Astrocyte (in vitro differentiated cells and primary cell): ENCODE data around the gene ATP2C1. TPM values are rescaled to one million over a fixed set of nuclear protein-coding genes. Genes with fewer than 3 reads are reported as not detected.

Experiments used
- DNase-seq: peaks from one replicate; pipeline ENCODE4 v3.0.0-alpha.2; 2010; ENCODE audit warnings: low read depth
- FAIRE-seq: peaks from 2 replicates; lab custom pipeline; 2011; peaks lifted over from hg19 to GRCh38; lab: Jason Lieb, UNC
- H2AFZ ChIP-seq: 2 replicates; pipeline ENCODE4 v1.6.0; 2012; ENCODE audit warnings: low read depth, low read length, inconsistent platforms
- H3K27ac ChIP-seq: 2 replicates; pipeline ENCODE4 v1.5.1; 2011; ENCODE audit warnings: low read depth, low read length, inconsistent platforms
- H3K27me3 ChIP-seq: 2 replicates; pipeline ENCODE4 v1.6.0; 2011; ENCODE audit warnings: low read length, inconsistent platforms; ENCODE audit not compliant: insufficient read depth
- H3K36me3 ChIP-seq: 2 replicates; pipeline ENCODE4 v1.5.1; 2011; ENCODE audit warnings: low read length, inconsistent platforms; ENCODE audit not compliant: insufficient read depth
- H3K4me1 ChIP-seq: 2 replicates; pipeline ENCODE4 v1.5.1; 2011; ENCODE audit warnings: low read length, inconsistent platforms; ENCODE audit not compliant: insufficient read depth
- H3K4me2 ChIP-seq: 2 replicates; pipeline ENCODE4 v1.6.0; 2012; ENCODE audit warnings: low read length, inconsistent platforms
- H3K4me3 ChIP-seq: 2 replicates; pipeline ENCODE4 v1.5.1; 2011; ENCODE audit warnings: low read depth, mild to moderate bottlenecking, low read length, inconsistent platforms; ENCODE audit not compliant: insufficient read depth
- H3K79me2 ChIP-seq: 2 replicates; pipeline ENCODE4 v1.6.0; 2012; ENCODE audit warnings: mild to moderate bottlenecking, low read length, inconsistent platforms; ENCODE audit not compliant: insufficient read depth
- H3K9ac ChIP-seq: 2 replicates; pipeline ENCODE4 v1.6.0; 2012; ENCODE audit warnings: mild to moderate bottlenecking, low read length, inconsistent platforms
- H3K9me3 ChIP-seq: 2 replicates; pipeline ENCODE4 v1.5.1; 2012; ENCODE audit warnings: low read depth, mild to moderate bottlenecking, low read length, inconsistent platforms; ENCODE audit not compliant: insufficient read depth
- H4K20me1 ChIP-seq: 2 replicates; pipeline ENCODE4 v1.6.0; 2012; ENCODE audit warnings: low read length, inconsistent platforms; ENCODE audit not compliant: insufficient read depth
- H3K27ac Mint-ChIP-seq: one replicate; pipeline ENCODE4 v1.8.0; 2021; ENCODE audit warnings: mild to moderate bottlenecking, mixed read lengths; ENCODE audit not compliant: unreplicated experiment
- H3K27me3 Mint-ChIP-seq: one replicate; pipeline ENCODE4 v1.8.0; 2021; ENCODE audit warnings: low read depth, mixed read lengths; ENCODE audit not compliant: unreplicated experiment
- H3K36me3 Mint-ChIP-seq: one replicate; pipeline ENCODE4 v1.8.0; 2021; ENCODE audit warnings: low read depth, mixed read lengths; ENCODE audit not compliant: unreplicated experiment
- H3K4me1 Mint-ChIP-seq: one replicate; pipeline ENCODE4 v1.8.0; 2021; ENCODE audit warnings: low read depth, mixed read lengths; ENCODE audit not compliant: unreplicated experiment
- H3K4me3 Mint-ChIP-seq: one replicate; pipeline ENCODE4 v1.8.0; 2021; ENCODE audit warnings: mild to moderate bottlenecking, moderate library complexity, mixed read lengths; ENCODE audit not compliant: unreplicated experiment
- H3K9me3 Mint-ChIP-seq: one replicate; pipeline ENCODE4 v1.8.0; 2021; ENCODE audit warnings: mild to moderate bottlenecking, mixed read lengths; ENCODE audit not compliant: unreplicated experiment
- EZH2 ChIP-seq: IDR thresholded peaks from 2 replicates; pipeline ENCODE4 v1.6.1; 2012; ENCODE audit warnings: mild to moderate bottlenecking, low read length, inconsistent platforms; ENCODE audit not compliant: insufficient read depth
- total RNA-seq: library from RNA; stranded (reverse); gene quantifications from 2 replicates; pipeline ENCODE4 v1.2.1, GENCODE V29; 2021
- TF ChIP-seq, protein P1 (sequence below): IDR thresholded peaks from 2 replicates; pipeline ENCODE4 v1.5.1; 2011; ENCODE audit warnings: low read depth, mild to moderate bottlenecking, inconsistent platforms, low read length, moderate library complexity; ENCODE audit not compliant: insufficient read depth

Gene ATP2C1
- total RNA-seq, 1 donor from 2014 or later: 132 TPM

DNA sequence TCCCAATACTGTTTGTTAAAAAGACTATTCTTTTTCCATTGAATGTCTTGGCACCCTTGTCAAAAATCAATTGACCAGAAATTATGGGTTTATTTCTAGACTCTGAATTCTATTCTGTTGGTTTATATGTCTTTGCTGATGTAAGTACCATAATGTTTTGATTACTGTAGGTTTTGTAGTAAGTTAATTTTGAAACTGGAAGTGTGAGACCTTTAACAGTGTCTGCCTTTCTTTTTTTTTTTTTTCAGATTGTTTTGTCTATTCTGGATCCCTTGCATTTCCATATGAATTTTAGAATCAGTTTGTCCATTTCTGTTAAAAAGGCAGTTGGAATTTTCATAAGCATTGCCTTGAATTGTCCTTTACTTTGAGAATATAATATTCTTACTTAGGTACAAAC lies 13.6 kb downstream of the ATP2C1 start:
- no peak overlapping the region for H2AFZ ChIP-seq
- H3K27me3 Mint-ChIP-seq: no peaks in the 10 kb centered on the region
- H3K4me1 ChIP-seq: peaks cover 17% of the 10 kb centered on the region
- H3K36me3 Mint-ChIP-seq: no peaks in the 10 kb centered on the region
- TF ChIP-seq, protein P1, sequence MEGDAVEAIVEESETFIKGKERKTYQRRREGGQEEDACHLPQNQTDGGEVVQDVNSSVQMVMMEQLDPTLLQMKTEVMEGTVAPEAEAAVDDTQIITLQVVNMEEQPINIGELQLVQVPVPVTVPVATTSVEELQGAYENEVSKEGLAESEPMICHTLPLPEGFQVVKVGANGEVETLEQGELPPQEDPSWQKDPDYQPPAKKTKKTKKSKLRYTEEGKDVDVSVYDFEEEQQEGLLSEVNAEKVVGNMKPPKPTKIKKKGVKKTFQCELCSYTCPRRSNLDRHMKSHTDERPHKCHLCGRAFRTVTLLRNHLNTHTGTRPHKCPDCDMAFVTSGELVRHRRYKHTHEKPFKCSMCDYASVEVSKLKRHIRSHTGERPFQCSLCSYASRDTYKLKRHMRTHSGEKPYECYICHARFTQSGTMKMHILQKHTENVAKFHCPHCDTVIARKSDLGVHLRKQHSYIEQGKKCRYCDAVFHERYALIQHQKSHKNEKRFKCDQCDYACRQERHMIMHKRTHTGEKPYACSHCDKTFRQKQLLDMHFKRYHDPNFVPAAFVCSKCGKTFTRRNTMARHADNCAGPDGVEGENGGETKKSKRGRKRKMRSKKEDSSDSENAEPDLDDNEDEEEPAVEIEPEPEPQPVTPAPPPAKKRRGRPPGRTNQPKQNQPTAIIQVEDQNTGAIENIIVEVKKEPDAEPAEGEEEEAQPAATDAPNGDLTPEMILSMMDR: no peak
- TF ChIP-seq EZH2: no peak
- no peak overlapping the region for H3K4me3 Mint-ChIP-seq
- H3K27me3 ChIP-seq: no peaks in the 10 kb centered on the region
- H3K4me2 ChIP-seq: no peak overlapping the region
- no peak overlapping the region for H3K27ac Mint-ChIP-seq
- FAIRE-seq: no peak
- peaks cover 55% of the 10 kb centered on the region for H4K20me1 ChIP-seq
- peaks cover 75% of the 10 kb centered on the region for H3K79me2 ChIP-seq
- H3K4me3 ChIP-seq: no peak overlapping the region
- H3K36me3 ChIP-seq: no peaks in the 10 kb centered on the region
- no peaks in the 10 kb centered on the region for H3K9me3 Mint-ChIP-seq
- H3K9me3 ChIP-seq: no peaks in the 10 kb centered on the region
- no peak for DNase-seq
- H3K9ac ChIP-seq: no peak overlapping the region
- no peak overlapping the region for H3K27ac ChIP-seq
- peaks cover 26% of the 10 kb centered on the region for H3K4me1 Mint-ChIP-seq

DNA sequence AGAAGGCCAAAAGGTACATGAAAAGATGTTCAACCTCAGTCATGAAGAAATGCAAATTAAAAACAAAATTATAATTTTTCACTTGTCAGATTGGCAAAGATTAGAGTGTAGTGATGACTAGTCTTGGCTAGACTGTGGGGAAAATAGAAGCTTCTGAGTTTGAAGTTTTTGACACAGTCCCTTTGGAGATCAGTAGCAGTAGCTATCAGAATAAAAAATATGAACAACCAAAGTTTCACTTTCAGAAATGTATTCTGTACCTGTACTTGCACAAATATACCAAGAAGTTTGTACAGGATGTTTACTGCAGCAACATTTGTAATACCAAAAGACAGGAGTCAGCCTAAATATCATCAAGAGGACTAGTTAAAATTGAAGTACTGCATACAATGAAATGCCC lies 14.1 kb downstream of the ATP2C1 start:
- H3K27ac ChIP-seq: no peak overlapping the region
- no peak for DNase-seq
- peaks cover 51% of the 10 kb centered on the region for H4K20me1 ChIP-seq
- no peak overlapping the region for H3K4me2 ChIP-seq
- no peak for FAIRE-seq
- H3K79me2 ChIP-seq: peaks cover 71% of the 10 kb centered on the region
- peaks cover 24% of the 10 kb centered on the region for H3K4me1 Mint-ChIP-seq
- H3K4me3 Mint-ChIP-seq: no peak overlapping the region
- no peaks in the 10 kb centered on the region for H3K9me3 ChIP-seq
- H3K36me3 ChIP-seq: no peaks in the 10 kb centered on the region
- no peaks in the 10 kb centered on the region for H3K9me3 Mint-ChIP-seq
- H3K36me3 Mint-ChIP-seq: no peaks in the 10 kb centered on the region
- H3K27ac Mint-ChIP-seq: no peak overlapping the region
- no peaks in the 10 kb centered on the region for H3K27me3 ChIP-seq
- H2AFZ ChIP-seq: no peak overlapping the region
- TF ChIP-seq EZH2: no peak
- TF ChIP-seq, protein P1: no peak
- H3K4me3 ChIP-seq: no peak overlapping the region
- no peaks in the 10 kb centered on the region for H3K27me3 Mint-ChIP-seq
- peaks cover 17% of the 10 kb centered on the region for H3K4me1 ChIP-seq
- no peak overlapping the region for H3K9ac ChIP-seq

DNA sequence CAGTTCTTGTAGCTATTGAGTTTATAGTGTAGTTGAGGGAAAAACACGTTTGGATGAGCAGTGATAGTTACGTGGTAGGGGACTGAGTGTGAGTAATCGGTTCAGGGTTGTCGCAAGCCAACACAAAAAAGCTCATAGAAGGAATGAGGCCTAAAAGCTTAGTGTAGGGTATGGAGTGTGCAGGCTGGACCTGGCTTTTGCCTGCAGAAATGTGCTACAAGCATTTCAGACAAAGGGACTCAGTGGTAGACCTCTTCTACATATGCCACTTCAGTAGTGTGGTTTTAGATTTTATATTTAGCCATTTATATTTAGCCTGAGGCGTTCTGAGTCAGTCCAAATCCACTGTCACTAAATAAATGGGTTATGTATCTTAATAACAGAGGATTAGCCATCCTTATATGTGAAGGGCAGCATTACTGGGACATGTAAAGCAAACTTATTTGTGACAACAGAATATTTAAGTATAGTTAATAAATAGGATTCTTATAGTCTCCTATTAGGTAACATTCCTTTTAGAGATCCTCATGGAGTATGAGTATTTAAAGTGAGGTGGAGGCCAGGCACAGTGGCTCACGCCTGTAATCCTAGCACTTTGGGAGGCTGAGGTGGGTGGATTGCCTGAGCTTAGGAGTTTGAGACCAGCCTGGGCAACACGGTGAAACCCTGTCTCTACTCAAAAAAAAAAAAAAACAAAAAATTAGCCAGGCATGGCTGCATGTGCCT lies 21.8 kb downstream of the ATP2C1 start:
- FAIRE-seq: peak; percentile 37
- Histone ChIP-seq H3K36me3 (no peaks in the 10 kb centered on the region), H3K27ac (no peak overlapping the region), H3K4me2 (no peak overlapping the region), H2AFZ (no peak overlapping the region), H3K4me1 (peaks cover 3% of the 10 kb centered on the region), H3K9ac (no peak overlapping the region), H3K9me3 (no peaks in the 10 kb centered on the region), H3K79me2 (peaks cover 73% of the 10 kb centered on the region), H3K4me3 (no peak overlapping the region), H4K20me1 (peaks cover 52% of the 10 kb centered on the region), H3K27me3 (no peaks in the 10 kb centered on the region)
- Mint-ChIP-seq H3K36me3 (peaks cover 9% of the 10 kb centered on the region), H3K9me3 (no peaks in the 10 kb centered on the region), H3K4me1 (peaks cover 6% of the 10 kb centered on the region), H3K4me3 (no peak overlapping the region), H3K27ac (no peak overlapping the region), H3K27me3 (no peaks in the 10 kb centered on the region)
- no peak for DNase-seq
- TF ChIP-seq, protein P1: no peak
- TF ChIP-seq EZH2: no peak
